OCI-LY7 (cell line): ENCODE measurements around the gene ERCC1. TPM values are rescaled to one million over a fixed set of nuclear protein-coding genes. Genes with fewer than 3 reads are reported as not detected.

Source experiments
- BruUV-seq: library from RNA; stranded (reverse); fragments of 400-500 nt; replicated peaks from 2 replicates; lab custom pipeline; 2021; lab: Mats Ljungman, UMichigan
- CTCF ChIA-PET: fragments of 300-600 bp; sonication (Branson Sonifier 250); formaldehyde crosslinking; loops from one replicate; lab custom pipeline; 2022; ENCODE audit warnings: antibody characterized with exemption; ENCODE audit not compliant: unreplicated experiment; lab: Charles Lee
- POLR2A ChIA-PET: fragments of 300-600 bp; sonication (Branson Sonifier 250); formaldehyde crosslinking; loops from one replicate; lab custom pipeline; 2022; ENCODE audit warnings: antibody characterized with exemption; lab: Charles Lee
- DNase-seq: peaks from one replicate; pipeline ENCODE4 v3.0.0-alpha.2; 2015; ENCODE audit warnings: low spot score
- H2AFZ ChIP-seq: fragments of 200-600 bp; sonication (generic), shearing (Covaris generic); 2 replicates; pipeline ENCODE4 v1.6.1; 2014; ENCODE audit warnings: mild to moderate bottlenecking, antibody characterized with exemption, low read length, moderate library complexity
- H3K27ac ChIP-seq: fragments of 200-600 bp; sonication (generic); 2 replicates; pipeline ENCODE4 v1.5.1; 2014; ENCODE audit warnings: mixed run types, low read depth, mild to moderate bottlenecking, moderate library complexity, low read length, inconsistent platforms; ENCODE audit not compliant: poor library complexity, severe bottlenecking
- H3K36me3 ChIP-seq: fragments of 200-600 bp; sonication (generic); 2 replicates; pipeline ENCODE4 v1.6.1; 2014; ENCODE audit warnings: mild to moderate bottlenecking, antibody characterized with exemption, low read length, moderate library complexity, mixed read lengths; ENCODE audit not compliant: insufficient read depth
- H3K4me1 ChIP-seq: fragments of 200-600 bp; sonication (generic); 2 replicates; pipeline ENCODE4 v1.5.1; 2014; ENCODE audit warnings: mild to moderate bottlenecking, low read length; ENCODE audit not compliant: insufficient read depth, poor library complexity, severe bottlenecking
- H3K4me2 ChIP-seq: fragments of 200-600 bp; sonication (generic); 2 replicates; pipeline ENCODE4 v1.6.1; 2014; ENCODE audit warnings: mild to moderate bottlenecking, low read length
- H3K4me3 ChIP-seq: fragments of 200-600 bp; sonication (generic); 2 replicates; pipeline ENCODE4 v1.5.1; 2014; ENCODE audit warnings: mild to moderate bottlenecking, low read depth, low read length; ENCODE audit not compliant: poor library complexity, severe bottlenecking
- H3K79me2 ChIP-seq: fragments of 200-600 bp; sonication (generic); 2 replicates; pipeline ENCODE4 v1.6.1; 2016; ENCODE audit warnings: low read depth, mild to moderate bottlenecking, low read length, moderate library complexity, mixed read lengths; ENCODE audit not compliant: insufficient read depth
- H3K9me2 ChIP-seq: fragments of 200-600 bp; sonication (generic); 2 replicates; pipeline ENCODE4 v1.6.1; 2016; ENCODE audit warnings: mild to moderate bottlenecking, low read length, mixed read lengths; ENCODE audit not compliant: insufficient read depth
- H3K9me3 ChIP-seq: fragments of 200-600 bp; sonication (generic); 2 replicates; pipeline ENCODE4 v1.6.1; 2014; ENCODE audit warnings: mild to moderate bottlenecking, mixed run types, low read length, mixed read lengths
- H4K20me1 ChIP-seq: fragments of 200-600 bp; sonication (generic); 2 replicates; pipeline ENCODE4 v1.6.1; 2014; ENCODE audit warnings: mild to moderate bottlenecking, antibody characterized with exemption, low read length, moderate library complexity, mixed read lengths; ENCODE audit not compliant: insufficient read depth
- EZH2phosphoT487 ChIP-seq: fragments of 200-600 bp; sonication (generic); IDR thresholded peaks from 2 replicates; pipeline ENCODE4 v1.6.1; 2018; ENCODE audit warnings: low read depth, borderline replicate concordance, mild to moderate bottlenecking, mixed run types, antibody characterized with exemption, low read length, moderate library complexity, mixed read lengths
- intact Hi-C: fragments of 100-400 bp; cut with micrococcal nuclease; formaldehyde crosslinking; loops from one replicate; pipeline ENCODE4 v1.10.0; 2022; ENCODE audit not compliant: unreplicated experiment
- total RNA-seq, 2 experiments: library from RNA; depleted of rRNA in 1 of 2; stranded (reverse); fragments of >200 nt in 1 of 2; shearing (Covaris generic) in 1 of 2; gene quantifications; 2 replicates each; pipeline ENCODE4 v1.2.3, GENCODE V29; 2014 to 2022
- TF ChIP-seq, protein P1 (sequence below): fragments of 200-600 bp; sonication (generic); conservative IDR thresholded peaks from 2 replicates; pipeline ENCODE4 v1.5.1; 2014; ENCODE audit warnings: mild to moderate bottlenecking, antibody characterized with exemption, low read length, moderate library complexity, mixed read lengths

Gene ERCC1
- total RNA-seq, 2 experiments from 2014 or later, result 46.2 to 125 TPM

DNA sequence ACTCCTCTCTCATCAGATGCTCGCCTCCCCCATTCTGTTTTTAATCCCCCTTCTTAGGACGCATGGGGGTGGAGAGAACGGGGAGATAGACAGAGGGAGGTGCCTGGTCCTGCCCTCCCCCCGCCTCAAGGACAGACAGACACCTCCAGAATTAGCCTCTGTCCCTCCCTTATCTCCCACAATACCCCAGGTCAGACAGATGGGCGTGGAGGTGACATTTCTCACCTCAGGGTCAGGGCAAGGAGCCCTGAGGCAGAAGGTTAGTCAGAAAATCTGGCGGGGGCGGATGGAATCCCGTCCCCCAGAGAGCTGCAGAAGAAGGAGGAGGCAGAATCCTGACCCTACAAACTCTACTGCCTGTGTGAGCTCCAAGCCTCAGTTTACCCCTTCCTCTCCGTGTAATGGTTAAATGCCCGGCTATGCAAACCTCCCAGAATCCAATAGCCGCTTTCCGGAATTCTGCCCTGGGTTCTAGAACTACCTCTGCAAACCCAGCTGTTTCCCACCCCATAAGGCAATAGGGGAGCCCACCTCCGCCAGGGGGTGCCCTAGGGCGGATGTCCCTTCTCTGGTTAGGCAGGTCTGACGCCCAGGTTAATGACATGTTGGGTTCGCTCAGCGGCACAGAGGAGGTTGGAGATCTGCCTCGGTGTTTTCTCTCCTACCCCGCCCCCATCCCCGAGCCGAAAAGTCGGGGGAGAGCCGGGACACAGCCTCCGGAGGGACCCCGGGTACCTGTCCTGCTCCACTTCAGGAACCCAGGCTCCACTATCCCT is 19.7 kb downstream of the ERCC1 start:
- ChIA-PET POLR2A (interaction anchor here (0.6 to 0.9 kb wide), 2 partner anchors 160 to 459 kb away, joined by 3 read pairs; partner anchors contain the start of gene SYMPK), CTCF (no interaction called here)
- peaks cover 10% of the 10 kb centered on the region for H3K79me2 ChIP-seq
- H3K4me1 ChIP-seq, result peaks cover 31% of the 10 kb centered on the region
- TF ChIP-seq, protein P1, sequence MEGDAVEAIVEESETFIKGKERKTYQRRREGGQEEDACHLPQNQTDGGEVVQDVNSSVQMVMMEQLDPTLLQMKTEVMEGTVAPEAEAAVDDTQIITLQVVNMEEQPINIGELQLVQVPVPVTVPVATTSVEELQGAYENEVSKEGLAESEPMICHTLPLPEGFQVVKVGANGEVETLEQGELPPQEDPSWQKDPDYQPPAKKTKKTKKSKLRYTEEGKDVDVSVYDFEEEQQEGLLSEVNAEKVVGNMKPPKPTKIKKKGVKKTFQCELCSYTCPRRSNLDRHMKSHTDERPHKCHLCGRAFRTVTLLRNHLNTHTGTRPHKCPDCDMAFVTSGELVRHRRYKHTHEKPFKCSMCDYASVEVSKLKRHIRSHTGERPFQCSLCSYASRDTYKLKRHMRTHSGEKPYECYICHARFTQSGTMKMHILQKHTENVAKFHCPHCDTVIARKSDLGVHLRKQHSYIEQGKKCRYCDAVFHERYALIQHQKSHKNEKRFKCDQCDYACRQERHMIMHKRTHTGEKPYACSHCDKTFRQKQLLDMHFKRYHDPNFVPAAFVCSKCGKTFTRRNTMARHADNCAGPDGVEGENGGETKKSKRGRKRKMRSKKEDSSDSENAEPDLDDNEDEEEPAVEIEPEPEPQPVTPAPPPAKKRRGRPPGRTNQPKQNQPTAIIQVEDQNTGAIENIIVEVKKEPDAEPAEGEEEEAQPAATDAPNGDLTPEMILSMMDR, result peak; percentile 88
- no peak for TF ChIP-seq EZH2phosphoT487
- H3K9me2 ChIP-seq, result no peaks in the 10 kb centered on the region
- H3K36me3 ChIP-seq, result no peaks in the 10 kb centered on the region; the same call in 1 of the 2 replicates
- peak; percentile 79 for DNase-seq
- H2AFZ ChIP-seq, result peak overlapping the region; percentile 11; the same call in 1 of the 2 replicates
- no peaks in the 10 kb centered on the region for H4K20me1 ChIP-seq
- H3K4me2 ChIP-seq, result peak overlapping the region; percentile 92
- peak overlapping the region; percentile 89 for H3K4me3 ChIP-seq
- intact Hi-C loops, result no loop called here
- BruUV-seq, result no TSS peak
- no peak overlapping the region for H3K27ac ChIP-seq
- no peaks in the 10 kb centered on the region for H3K9me3 ChIP-seq

DNA sequence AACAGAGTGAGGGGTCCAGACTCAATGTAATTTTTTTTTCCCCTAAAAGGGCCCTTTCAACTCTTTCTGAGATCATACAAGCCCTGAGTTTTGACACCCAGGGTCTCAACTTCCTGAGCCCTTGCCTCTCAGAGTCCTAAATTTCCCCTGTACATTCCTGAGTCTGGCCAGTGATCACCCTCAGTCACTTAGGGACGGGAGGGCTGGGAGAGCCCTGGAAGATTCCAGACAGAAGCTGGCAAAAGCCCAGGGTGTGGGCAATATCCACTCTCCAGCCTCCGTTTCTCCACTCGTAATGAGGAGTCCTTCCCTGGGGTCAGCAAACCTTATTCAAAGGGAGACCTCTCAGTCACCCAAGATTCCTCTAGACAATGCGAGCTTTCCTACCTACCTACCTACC is 20.4 kb downstream of the ERCC1 start:
- ChIA-PET CTCF (no interaction called here), POLR2A (no interaction called here)
- no TSS peak for BruUV-seq
- Histone ChIP-seq H3K4me2 (0 out of 2 replicates have a peak overlapping the region, but pooled peaks have one; percentile 92), H3K27ac (no peak overlapping the region), H4K20me1 (no peaks in the 10 kb centered on the region), H3K4me1 (peaks cover 27% of the 10 kb centered on the region), H3K79me2 (peaks cover 10% of the 10 kb centered on the region), H3K9me2 (no peaks in the 10 kb centered on the region), H3K4me3 (no peak overlapping the region), H3K9me3 (no peaks in the 10 kb centered on the region), H2AFZ (peak overlapping the region; percentile 11; the same call in 1 of the 2 replicates), H3K36me3 (no peaks in the 10 kb centered on the region; the same call in 1 of the 2 replicates)
- TF ChIP-seq EZH2phosphoT487, result no peak
- TF ChIP-seq, protein P1, result no peak
- no peak for DNase-seq
- intact Hi-C loops, result no loop called here
